ENCODE results near the gene B4GAT1.

The B4GAT1 gene

GRCh38 chr11:66336234-66337102 is 11.0 kb downstream of the B4GAT1 start, which contains the start of gene RIN1:
RIN1 (minus strand) TSS chr11:66336434; CDS start chr11:66336402, 32 bp downstream.
- DNase-seq: peak; percentile 19

- no peak for DNase-seq
Observed at GRCh38 chr11:66335531-66336233, 11.7 kb downstream of the B4GAT1 start.

- no peak for DNase-seq
Observed at GRCh38 chr11:66334605-66335442, 12.6 kb downstream of the B4GAT1 start.

- no peak for DNase-seq
Observed at GRCh38 chr11:66333896-66334604, 13.4 kb downstream of the B4GAT1 start.

GRCh38 chr11:66333220-66333877 is 14.1 kb downstream of the B4GAT1 start:
- DNase-seq: no peak

GRCh38 chr11:66332371-66333219 is 14.8 kb downstream of the B4GAT1 start:
- DNase-seq: no peak

GRCh38 chr11:66331542-66332370 is 15.7 kb downstream of the B4GAT1 start:
- no peak for DNase-seq

- no peak for DNase-seq
Observed at GRCh38 chr11:66330931-66331330, 16.5 kb downstream of the B4GAT1 start.

- no peak for DNase-seq
Observed at GRCh38 chr11:66329165-66329673, 18.2 kb downstream of the B4GAT1 start.

GRCh38 chr11:66328302-66329144 is 18.9 kb downstream of the B4GAT1 start:
- DNase-seq: peak; percentile 51

GRCh38 chr11:66328031-66328301 is 19.5 kb downstream of the B4GAT1 start:
- DNase-seq: no peak

GRCh38 chr11:66327171-66328030 is 20.0 kb downstream of the B4GAT1 start:
- no peak for DNase-seq

- no peak for DNase-seq
Observed at GRCh38 chr11:66326261-66327111, 20.9 kb downstream of the B4GAT1 start.

GRCh38 chr11:66325263-66325671 is 22.2 kb downstream of the B4GAT1 start:
- DNase-seq: no peak

GRCh38 chr11:66324664-66325063 is 22.8 kb downstream of the B4GAT1 start:
- no peak for DNase-seq

GRCh38 chr11:66323684-66324083 is 23.7 kb downstream of the B4GAT1 start:
- no peak for DNase-seq

All from NCI-H774 (cell line).